HG03439 (cell line): Measurements from ENCODE around the gene ZNF547.
"Not testable (repeated sequence)": the region's sequence is repeated elsewhere in the genome, so short reads cannot be mapped to it uniquely, and the experiment has no call there.

ENCODE experiments used
- ATAC-seq: cut with Tn5 transposase; IDR thresholded peaks from one replicate; pipeline ENCODE4 v1.9.1; 2021; ENCODE audit warnings: mild to moderate bottlenecking, moderate library complexity; ENCODE audit not compliant: unreplicated experiment

The ZNF547 gene

GRCh38 chr19:57374179-57374578 is 10.8 kb downstream of the ZNF547 start:
- no peak for ATAC-seq

DNA sequence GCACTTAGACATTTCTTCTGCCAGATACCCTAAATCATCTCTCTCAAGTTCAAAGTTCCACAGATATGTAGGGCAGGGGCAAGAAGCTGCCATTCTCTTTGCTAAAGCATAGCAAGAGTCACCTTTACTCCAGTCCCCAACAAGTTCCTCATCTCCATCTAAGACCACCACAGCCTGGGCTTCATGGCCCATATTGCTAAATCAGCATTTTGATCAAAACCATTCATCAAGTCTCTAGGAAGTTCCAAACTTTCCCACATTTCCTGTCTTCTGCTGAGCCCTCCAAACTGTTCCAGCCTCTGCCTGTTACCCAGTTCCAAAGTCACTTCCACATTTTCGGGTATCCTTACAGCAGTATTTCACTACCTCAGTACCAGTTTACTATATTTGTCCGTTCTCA is 11.3 kb downstream of the ZNF547 start:
- ATAC-seq = not testable (repeated sequence)

GRCh38 chr19:57376151-57376550 is 12.8 kb downstream of the ZNF547 start:
- no peak for ATAC-seq

DNA sequence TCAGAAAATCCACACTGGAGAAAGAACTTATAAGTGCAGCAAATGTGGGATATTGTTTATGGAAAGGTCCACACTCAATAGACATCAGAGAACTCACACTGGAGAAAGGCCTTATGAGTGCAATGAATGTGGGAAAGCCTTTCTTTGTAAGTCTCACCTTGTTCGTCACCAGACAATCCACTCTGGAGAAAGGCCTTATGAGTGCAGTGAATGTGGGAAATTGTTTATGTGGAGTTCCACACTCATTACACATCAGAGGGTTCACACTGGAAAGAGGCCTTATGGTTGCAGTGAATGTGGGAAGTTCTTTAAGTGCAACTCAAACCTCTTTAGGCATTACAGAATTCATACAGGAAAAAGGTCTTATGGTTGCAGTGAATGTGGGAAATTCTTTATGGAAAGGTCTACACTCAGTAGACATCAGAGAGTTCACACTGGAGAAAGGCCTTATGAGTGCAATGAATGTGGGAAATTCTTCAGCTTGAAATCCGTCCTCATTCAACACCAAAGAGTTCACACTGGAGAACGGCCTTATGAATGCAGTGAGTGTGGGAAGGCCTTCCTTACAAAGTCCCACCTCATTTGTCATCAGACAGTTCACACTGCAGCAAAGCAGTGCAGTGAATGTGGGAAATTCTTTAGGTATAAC is 14.3 kb downstream of the ZNF547 start:
- ATAC-seq = no peak

- no peak for ATAC-seq
These were observed 17.6 kb downstream of the ZNF547 start for GRCh38 chr19:57380923-57381322.

DNA sequence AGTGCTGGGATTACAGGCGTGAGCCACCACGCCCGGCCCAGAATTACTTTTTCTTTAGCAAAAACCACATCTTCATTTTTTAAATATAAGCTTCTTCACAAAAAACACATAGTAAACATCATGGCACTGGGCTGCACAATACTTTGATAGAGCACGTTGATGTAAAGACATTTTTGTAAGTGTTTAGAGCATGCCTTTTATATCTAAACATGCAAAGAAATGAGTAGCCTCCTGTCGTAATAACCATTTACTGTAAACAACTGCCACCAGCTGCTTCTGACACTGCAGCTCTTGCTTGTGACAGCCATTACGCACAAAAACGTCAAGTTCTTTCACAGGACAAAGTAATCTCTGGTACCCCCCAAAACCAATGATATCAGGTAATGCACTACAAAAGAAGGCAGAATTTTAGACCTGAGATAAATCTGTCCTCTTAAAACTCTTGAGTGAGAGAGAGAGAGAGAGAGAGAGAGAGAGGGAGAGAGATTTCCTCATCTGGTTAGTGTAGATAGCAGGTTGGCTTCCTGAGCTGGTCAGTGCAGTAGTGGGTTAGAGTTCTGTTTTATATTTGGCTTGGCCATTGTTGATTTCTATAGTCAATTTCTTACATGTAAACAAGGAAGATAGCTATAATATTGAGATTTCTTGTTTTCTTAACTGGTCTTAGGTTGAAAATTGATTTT is 19.6 kb downstream of the ZNF547 start:
- ATAC-seq = no peak

DNA sequence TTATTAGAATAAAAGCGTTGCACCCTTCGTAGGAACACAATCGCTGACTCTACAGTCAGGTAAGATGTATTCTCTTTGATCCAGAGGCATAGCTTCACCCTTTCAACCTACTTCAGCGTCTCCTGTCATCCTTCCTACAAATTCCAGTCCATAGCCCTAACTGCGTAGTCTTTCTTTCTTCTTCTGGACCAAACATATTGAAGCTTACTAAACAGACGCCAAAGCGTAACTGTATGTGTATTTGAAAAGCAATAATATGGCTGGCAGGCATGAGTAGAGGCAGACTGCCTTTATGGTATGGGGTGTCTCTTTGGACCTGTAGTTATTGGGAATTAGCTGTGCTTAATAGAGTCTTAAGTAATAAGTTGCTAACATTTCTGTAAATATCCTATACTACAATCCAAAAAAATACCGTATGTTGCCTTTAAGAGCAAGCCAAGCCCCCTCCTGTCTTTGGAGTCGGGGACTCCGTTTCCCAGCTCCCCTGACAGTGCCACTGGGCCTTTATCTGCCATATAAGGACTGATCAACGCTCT is 25.9 kb downstream of the ZNF547 start:
- ATAC-seq = no peak

DNA sequence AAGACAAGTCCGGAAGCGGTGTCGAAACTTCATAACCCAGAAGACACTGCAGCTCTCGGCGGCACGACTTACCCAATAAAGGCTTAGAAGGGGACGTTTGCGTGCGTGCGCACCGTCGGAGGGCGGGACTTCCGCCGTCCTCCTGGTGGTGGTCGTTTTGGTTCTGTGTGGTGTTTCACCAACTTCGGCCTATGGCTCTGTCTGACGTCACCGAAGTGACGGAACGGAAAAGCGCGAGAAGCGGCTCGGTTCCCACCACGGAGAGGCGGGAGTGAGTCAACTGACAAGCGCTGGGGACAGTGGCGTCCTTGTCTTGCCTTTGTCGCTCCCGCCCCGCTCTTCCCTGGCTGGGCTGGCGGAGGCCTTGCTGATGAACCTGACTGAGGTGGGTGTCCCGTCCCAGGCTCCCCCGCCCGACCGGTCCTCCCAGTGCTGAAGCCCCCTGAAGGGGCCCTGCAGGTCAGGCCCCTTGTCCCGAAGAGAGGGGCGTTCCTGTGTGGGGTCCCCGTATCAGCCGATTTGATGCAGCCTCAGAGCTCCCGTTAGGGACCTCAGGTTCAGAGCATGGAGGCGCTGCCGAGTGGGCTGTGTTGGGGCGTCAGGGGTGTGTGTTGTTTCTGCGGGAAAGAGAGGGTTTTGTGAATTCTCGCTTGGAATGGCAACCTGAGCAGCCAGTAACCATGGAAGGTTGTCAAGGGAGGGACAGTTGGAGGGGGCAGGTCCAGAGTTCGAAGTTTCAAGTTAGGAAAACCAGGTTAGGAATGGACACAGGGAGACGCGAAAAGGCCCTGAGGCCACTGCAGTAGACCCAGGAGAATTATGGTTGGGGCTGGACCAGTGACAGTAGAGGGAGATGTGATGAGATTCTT is 26.6 kb downstream of the ZNF547 start, which contains the start of gene ZNF548:
TSS of gene ZNF548 (plus strand) at position 125 of the 869 bp plus-strand sequence. CDS start at position 371, 246 bp downstream.
- peak; percentile 97 for ATAC-seq

DNA sequence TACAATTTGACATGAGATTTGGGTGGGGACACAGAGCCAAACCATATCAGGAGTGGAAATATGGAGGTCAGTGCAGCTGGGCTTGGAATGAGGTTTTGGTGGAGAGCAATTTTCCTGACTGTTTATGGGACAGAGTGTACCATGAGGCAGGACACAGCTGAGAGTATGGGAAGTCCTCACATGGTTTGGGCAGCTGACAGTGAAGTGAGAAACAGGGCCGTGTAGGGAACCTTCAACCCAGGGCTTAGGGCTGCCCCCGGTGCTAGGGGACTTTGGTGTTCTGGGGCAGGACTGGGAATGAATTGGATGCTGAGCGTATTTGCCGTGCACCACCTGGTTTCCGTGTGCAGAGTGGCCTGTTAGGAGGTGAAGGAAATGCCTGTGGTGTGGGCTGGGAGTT is 32.4 kb downstream of the ZNF547 start:
- ATAC-seq = no peak

GRCh38 chr19:57398868-57399267 is 35.5 kb downstream of the ZNF547 start:
- no peak for ATAC-seq

DNA sequence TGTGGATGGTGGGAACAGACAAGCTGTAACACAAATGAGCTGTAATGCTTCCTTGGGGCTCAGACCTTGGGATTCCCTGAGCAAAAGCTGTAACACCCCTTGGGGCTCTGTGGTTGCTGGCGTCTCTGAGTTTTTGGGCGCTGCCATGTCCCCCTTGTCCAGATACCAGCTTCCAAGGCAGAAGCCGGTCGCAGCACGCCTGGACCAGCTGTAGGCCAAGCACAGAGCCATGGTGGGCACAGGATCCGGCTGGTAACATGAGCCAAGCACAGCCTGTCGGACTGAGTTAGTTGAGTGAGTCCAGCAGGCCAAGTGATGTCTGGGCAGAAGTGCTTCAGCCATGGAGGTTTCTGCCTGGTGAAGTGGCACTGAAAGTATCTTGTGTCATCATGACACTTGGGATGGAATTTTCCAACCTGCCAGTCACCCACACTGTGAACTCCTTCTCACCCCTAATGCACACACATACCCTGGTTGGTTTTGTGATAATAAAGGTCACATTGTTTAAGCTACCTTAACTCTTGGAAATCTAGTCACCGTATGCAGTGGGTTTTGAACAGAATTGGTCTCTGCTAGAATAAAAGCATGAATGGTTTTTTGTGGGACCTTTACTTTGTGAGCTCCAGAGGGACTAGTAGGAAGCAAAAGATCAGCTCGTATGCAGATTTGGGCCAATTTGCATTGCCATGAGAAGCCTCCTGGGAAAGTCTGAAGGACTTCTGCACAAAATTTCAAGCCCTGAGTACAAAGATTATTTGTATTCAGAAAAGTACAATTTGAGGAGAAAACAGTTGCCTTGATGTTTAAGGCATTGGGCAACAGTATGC is 40.6 kb downstream of the ZNF547 start:
- ATAC-seq = no peak

GRCh38 chr19:57406516-57407123 is 43.3 kb downstream of the ZNF547 start:
- ATAC-seq = no peak

GRCh38 chr19:57410877-57411671 is 47.7 kb downstream of the ZNF547 start, which contains the start of gene ZNF17:
ZNF17 (plus strand) TSS chr19:57411161; CDS start chr19:57413616, 2,455 bp downstream.
- ATAC-seq = peak; percentile 95

GRCh38 chr19:57419439-57419838 is 56.1 kb downstream of the ZNF547 start:
- ATAC-seq = no peak

GRCh38 chr19:57421037-57421436 is 57.7 kb downstream of the ZNF547 start:
- ATAC-seq = no peak
